SU-DHL-6 (cell line): Measurements from ENCODE around the gene ZGLP1.

Experiments
- H2AFZ ChIP-seq: fragments of 200-600 bp; sonication (generic); 2 replicates; pipeline ENCODE4 v1.6.1; 2014; ENCODE audit warnings: low read depth, mild to moderate bottlenecking, moderate library complexity, mixed read lengths, antibody characterized with exemption, low read length; ENCODE audit not compliant: severe bottlenecking
- H3F3A ChIP-seq: fragments of 200-600 bp; shearing (Covaris generic); 2 replicates; pipeline ENCODE4 v1.6.0; 2016; ENCODE audit warnings: antibody characterized with exemption, mild to moderate bottlenecking; ENCODE audit not compliant: insufficient read depth
- H3K27ac ChIP-seq: fragments of 200-600 bp; sonication (generic); 2 replicates; pipeline ENCODE4 v1.5.1; 2016; ENCODE audit warnings: low read depth, mild to moderate bottlenecking, low read length, moderate library complexity, mixed read lengths
- H3K27me3 ChIP-seq: fragments of 200-600 bp; sonication (generic), shearing (Covaris generic); 2 replicates; pipeline ENCODE4 v1.6.0; 2014; ENCODE audit warnings: mild to moderate bottlenecking, low read length
- H3K36me3 ChIP-seq: fragments of 200-600 bp; sonication (generic); 2 replicates; pipeline ENCODE4 v1.6.1; 2014; ENCODE audit warnings: mild to moderate bottlenecking, low read length, mixed read lengths
- H3K4me2 ChIP-seq: fragments of 300-600, 200-600 bp; shearing (Covaris generic), sonication (generic); 2 replicates; pipeline ENCODE4 v1.6.0; 2014; ENCODE audit warnings: low read length, low read depth, mild to moderate bottlenecking; ENCODE audit not compliant: poor library complexity, severe bottlenecking
- H3K4me3 ChIP-seq: fragments of 200-600 bp; sonication (generic); 2 replicates; pipeline ENCODE4 v1.5.1; 2014; ENCODE audit warnings: antibody characterized with exemption, low read length, mild to moderate bottlenecking, mixed read lengths; ENCODE audit not compliant: insufficient read depth, poor library complexity, severe bottlenecking
- H3K79me2 ChIP-seq: fragments of 200-600 bp; sonication (generic); 2 replicates; pipeline ENCODE4 v1.6.1; 2014; ENCODE audit warnings: mild to moderate bottlenecking, low read length, moderate library complexity; ENCODE audit not compliant: insufficient read depth
- H3K9ac ChIP-seq: fragments of 200-600 bp; sonication (generic); 2 replicates; pipeline ENCODE4 v1.7.0; 2014; ENCODE audit warnings: mild to moderate bottlenecking, low read length
- H3K9me2 ChIP-seq: fragments of 200-600 bp; sonication (generic); replicated peaks from 2 replicates; pipeline ENCODE4 v1.6.1; 2014; ENCODE audit warnings: low read length; ENCODE audit not compliant: insufficient read depth
- H3K9me3 ChIP-seq: fragments of 200-600 bp; sonication (generic); 2 replicates; pipeline ENCODE4 v1.6.1; 2014; ENCODE audit warnings: low read length, mixed read lengths; ENCODE audit not compliant: insufficient read depth
- H4K20me1 ChIP-seq: fragments of 200-600 bp; sonication (generic); 2 replicates; pipeline ENCODE4 v1.6.1; 2014; ENCODE audit warnings: low read depth, mild to moderate bottlenecking, antibody characterized with exemption, low read length, moderate library complexity, mixed read lengths
- EZH2phosphoT487 ChIP-seq: fragments of 200-600 bp; sonication (generic), shearing (Covaris generic); conservative IDR thresholded peaks from 2 replicates; pipeline ENCODE4 v1.6.1; 2018; ENCODE audit warnings: mild to moderate bottlenecking, antibody characterized with exemption, low read length, moderate library complexity, mixed read lengths
- TF ChIP-seq, protein P1 (sequence below): fragments of 200-600 bp; sonication (generic); IDR thresholded peaks from one replicate; pipeline ENCODE4 v1.5.1; 2017; ENCODE audit warnings: antibody characterized with exemption, mild to moderate bottlenecking, low read length, moderate library complexity; ENCODE audit not compliant: insufficient read depth, poor library complexity, severe bottlenecking

The ZGLP1 gene

DNA sequence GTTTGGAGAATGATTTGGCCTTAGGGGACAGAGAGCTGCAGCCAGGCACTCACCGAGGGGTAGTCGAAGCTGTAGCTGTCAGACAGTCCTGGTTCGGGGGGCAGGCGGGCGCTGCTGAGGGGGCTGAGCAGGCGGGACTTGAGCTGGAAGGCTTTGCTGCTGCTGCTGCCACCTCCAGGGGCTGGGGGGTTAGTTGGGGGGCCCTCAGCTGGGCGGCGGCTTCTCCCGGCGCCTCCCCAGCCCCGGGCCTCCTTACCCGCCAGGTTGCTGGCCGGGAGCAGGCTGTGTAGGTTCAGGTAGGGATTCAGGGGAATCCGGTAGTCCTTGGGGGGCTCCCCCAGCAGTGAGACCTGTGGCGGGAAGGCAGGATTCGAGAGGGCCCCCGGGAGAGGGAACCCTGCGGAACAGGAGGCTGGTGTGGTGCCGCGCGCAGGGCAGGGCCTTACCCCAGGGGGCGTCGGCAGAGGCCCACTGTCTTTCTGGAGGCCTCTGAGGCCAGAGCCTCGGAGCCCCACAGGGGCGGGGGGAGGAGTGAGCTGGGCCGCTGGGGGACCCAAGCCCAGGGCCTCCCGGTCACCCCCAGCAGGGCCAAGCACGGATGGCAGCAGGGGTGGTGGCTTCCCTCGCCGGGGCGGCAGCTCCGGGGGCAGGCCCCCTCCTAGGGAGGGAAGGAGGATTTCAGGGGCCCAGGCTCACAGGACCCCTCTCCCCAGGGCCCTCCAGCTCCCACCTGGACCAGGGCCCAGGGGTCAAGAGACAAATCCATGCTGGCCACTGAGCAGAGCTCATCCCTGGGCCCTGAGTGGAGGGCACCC lies 11.2 kb upstream of the ZGLP1 start:
- H3F3A ChIP-seq = no peaks in the 10 kb centered on the region
- H3K79me2 ChIP-seq = no peaks in the 10 kb centered on the region
- no peak overlapping the region for H3K9ac ChIP-seq
- no peak for TF ChIP-seq EZH2phosphoT487
- TF ChIP-seq, protein P1, sequence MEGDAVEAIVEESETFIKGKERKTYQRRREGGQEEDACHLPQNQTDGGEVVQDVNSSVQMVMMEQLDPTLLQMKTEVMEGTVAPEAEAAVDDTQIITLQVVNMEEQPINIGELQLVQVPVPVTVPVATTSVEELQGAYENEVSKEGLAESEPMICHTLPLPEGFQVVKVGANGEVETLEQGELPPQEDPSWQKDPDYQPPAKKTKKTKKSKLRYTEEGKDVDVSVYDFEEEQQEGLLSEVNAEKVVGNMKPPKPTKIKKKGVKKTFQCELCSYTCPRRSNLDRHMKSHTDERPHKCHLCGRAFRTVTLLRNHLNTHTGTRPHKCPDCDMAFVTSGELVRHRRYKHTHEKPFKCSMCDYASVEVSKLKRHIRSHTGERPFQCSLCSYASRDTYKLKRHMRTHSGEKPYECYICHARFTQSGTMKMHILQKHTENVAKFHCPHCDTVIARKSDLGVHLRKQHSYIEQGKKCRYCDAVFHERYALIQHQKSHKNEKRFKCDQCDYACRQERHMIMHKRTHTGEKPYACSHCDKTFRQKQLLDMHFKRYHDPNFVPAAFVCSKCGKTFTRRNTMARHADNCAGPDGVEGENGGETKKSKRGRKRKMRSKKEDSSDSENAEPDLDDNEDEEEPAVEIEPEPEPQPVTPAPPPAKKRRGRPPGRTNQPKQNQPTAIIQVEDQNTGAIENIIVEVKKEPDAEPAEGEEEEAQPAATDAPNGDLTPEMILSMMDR = no peak
- no peak overlapping the region for H3K4me3 ChIP-seq
- no peaks in the 10 kb centered on the region for H4K20me1 ChIP-seq
- H3K36me3 ChIP-seq = no peaks in the 10 kb centered on the region
- no peak overlapping the region for H3K27ac ChIP-seq
- no peaks in the 10 kb centered on the region for H3K9me3 ChIP-seq
- H2AFZ ChIP-seq = no peak overlapping the region
- no peaks in the 10 kb centered on the region for H3K27me3 ChIP-seq
- H3K9me2 ChIP-seq = no peaks in the 10 kb centered on the region
- no peak overlapping the region for H3K4me2 ChIP-seq

DNA sequence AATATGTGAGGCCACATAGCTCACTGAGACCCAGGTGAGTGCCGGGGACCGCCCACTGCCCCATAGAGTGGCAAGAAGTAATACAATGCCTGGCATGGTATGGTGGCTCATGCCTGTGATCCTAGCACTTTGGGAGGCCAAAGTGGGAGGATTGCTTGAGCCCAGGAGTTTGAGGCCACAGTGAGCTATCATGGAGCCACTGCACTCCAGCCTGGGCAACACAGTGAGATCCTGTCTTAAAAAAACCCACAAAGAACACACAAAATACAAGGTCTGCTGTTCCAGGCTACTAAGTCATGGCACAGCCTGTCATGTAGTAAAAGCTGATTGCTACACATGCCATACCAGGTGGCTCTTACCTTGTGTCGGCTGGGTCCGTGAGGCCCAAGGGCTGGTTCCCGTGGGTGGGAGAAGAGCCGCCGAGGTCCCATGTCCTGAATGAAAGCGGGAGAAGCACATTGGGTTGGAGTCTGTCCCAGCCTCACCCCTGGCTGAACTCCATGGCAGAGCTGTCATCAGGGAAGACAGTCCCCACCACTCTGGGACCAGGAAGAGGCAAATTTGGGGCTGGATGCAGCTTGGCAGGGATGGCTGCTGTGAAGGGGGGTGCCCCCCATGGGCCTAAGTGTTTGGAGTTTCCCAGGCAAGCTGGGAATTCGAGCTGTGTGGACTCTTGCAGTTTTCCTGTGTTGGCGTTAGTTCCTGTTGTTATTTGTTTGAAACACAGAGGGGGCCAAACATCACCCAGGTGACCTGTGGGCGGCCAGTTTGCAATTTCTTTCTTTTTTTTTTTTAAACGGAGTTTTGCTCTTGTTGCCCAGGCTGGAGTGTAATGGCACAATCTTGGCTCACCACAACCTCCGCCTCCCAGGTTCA lies 9.4 kb upstream of the ZGLP1 start:
- Histone ChIP-seq H3K4me3 (no peak overlapping the region), H3K27ac (no peak overlapping the region), H3K4me2 (no peak overlapping the region), H3K9ac (no peak overlapping the region), H3K79me2 (no peaks in the 10 kb centered on the region), H3F3A (no peaks in the 10 kb centered on the region), H3K27me3 (no peaks in the 10 kb centered on the region), H3K36me3 (no peaks in the 10 kb centered on the region), H2AFZ (no peak overlapping the region), H4K20me1 (no peaks in the 10 kb centered on the region), H3K9me3 (no peaks in the 10 kb centered on the region), H3K9me2 (no peaks in the 10 kb centered on the region)
- TF ChIP-seq, protein P1 = no peak
- no peak for TF ChIP-seq EZH2phosphoT487

DNA sequence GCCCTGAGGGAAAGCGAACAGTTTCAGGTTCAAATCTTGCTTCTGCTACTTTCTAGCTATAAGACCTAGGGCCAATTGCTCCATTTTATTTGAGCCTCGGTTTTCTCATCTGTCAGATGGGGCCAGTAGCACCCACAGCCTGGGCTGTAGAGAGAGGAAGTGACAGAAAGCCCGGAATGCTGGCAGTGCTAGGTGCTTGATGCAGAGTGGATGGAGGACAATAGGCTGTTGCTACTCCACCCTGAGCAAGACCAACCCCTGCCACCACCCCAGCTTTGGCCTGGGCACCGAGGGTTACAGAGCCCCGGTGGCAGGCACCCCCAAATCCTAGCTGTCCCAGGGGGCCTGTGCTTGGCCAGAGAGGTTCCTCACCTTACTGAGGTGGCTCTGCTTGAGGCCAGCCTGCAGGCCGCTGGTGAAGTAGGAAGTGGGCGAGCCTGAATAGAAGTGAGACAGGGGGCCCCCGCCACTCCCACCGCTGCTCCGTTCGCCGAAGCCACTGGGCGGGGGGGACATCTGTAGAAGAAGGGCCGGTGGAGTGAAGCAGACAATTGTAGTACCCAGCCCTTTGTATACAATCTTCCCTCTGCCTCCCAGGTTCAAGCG lies 8.3 kb upstream of the ZGLP1 start:
- no peak overlapping the region for H3K4me3 ChIP-seq
- H3F3A ChIP-seq = no peaks in the 10 kb centered on the region
- no peak overlapping the region for H2AFZ ChIP-seq
- H3K9me3 ChIP-seq = no peaks in the 10 kb centered on the region
- no peak for TF ChIP-seq EZH2phosphoT487
- TF ChIP-seq, protein P1 = no peak
- H3K79me2 ChIP-seq = no peaks in the 10 kb centered on the region
- H3K27ac ChIP-seq = no peak overlapping the region
- H3K36me3 ChIP-seq = no peaks in the 10 kb centered on the region
- no peaks in the 10 kb centered on the region for H3K9me2 ChIP-seq
- no peaks in the 10 kb centered on the region for H3K27me3 ChIP-seq
- no peak overlapping the region for H3K9ac ChIP-seq
- H3K4me2 ChIP-seq = no peak overlapping the region
- no peaks in the 10 kb centered on the region for H4K20me1 ChIP-seq
